H1 (cell line): ENCODE measurements around the gene TTC31. TPM values are rescaled to one million over a fixed set of nuclear protein-coding genes. Genes with fewer than 3 reads are reported as not detected.

Experiments
- CTCF ChIA-PET: fragments of 300-600 bp; sonication (Branson Sonifier 250); formaldehyde crosslinking; loops from one replicate; lab custom pipeline; 2021; ENCODE audit not compliant: partially characterized antibody; lab: Charles Lee
- POLR2A ChIA-PET: fragments of 300-600 bp; sonication (Branson Sonifier 250); formaldehyde crosslinking; loops from one replicate; lab custom pipeline; 2021; ENCODE audit warnings: inconsistent platforms; ENCODE audit not compliant: partially characterized antibody; lab: Charles Lee
- DNase-seq, 2 experiments: peaks; one replicate each; pipeline versions ENCODE4 v3.0.0 to v3.0.0-alpha.2; 2010 to 2022; ENCODE audit warnings: low spot score in 2 of 2, low read depth in 1 of 2, mixed read lengths in 1 of 2
- FAIRE-seq: peaks from 2 replicates; lab custom pipeline; 2011; peaks lifted over from hg19 to GRCh38; lab: Jason Lieb, UNC
- H2AFZ ChIP-seq: 2 replicates; pipeline ENCODE4 v1.8.1; 2012; ENCODE audit warnings: low read length, inconsistent platforms
- H2AK5ac ChIP-seq: 2 replicates; pipeline ENCODE4 v1.6.1; 2013; ENCODE audit warnings: low read depth, low read length
- H2BK120ac ChIP-seq: replicated peaks from 2 replicates; pipeline ENCODE3; 2013; ENCODE audit warnings: low read depth, low read length, inconsistent platforms
- H2BK12ac ChIP-seq: 2 replicates; pipeline ENCODE4 v1.6.1; 2013; ENCODE audit warnings: low read depth, low read length
- H2BK15ac ChIP-seq: 2 replicates; pipeline ENCODE4 v1.6.1; 2013; ENCODE audit warnings: low read length
- H2BK20ac ChIP-seq: 2 replicates; pipeline ENCODE4 v1.6.1; 2013; ENCODE audit warnings: low read length
- H2BK5ac ChIP-seq: 2 replicates; pipeline ENCODE4 v1.6.1; 2013; ENCODE audit warnings: low read depth, low read length
- H3K14ac ChIP-seq: 2 replicates; pipeline ENCODE4 v1.6.1; 2013; ENCODE audit warnings: inconsistent platforms; ENCODE audit not compliant: insufficient read length
- H3K18ac ChIP-seq: 2 replicates; pipeline ENCODE4 v1.6.1; 2013; ENCODE audit warnings: low read length; ENCODE audit errors: extremely low read depth
- H3K23ac ChIP-seq: 2 replicates; pipeline ENCODE4 v1.6.1; 2013; ENCODE audit warnings: inconsistent platforms; ENCODE audit not compliant: insufficient read length
- H3K23me2 ChIP-seq: 2 replicates; pipeline ENCODE4 v1.6.1; 2013; ENCODE audit warnings: low read depth, low read length
- H3K27ac ChIP-seq: 2 replicates; pipeline ENCODE4 v1.6.1; 2011; ENCODE audit warnings: low read depth, low read length, inconsistent platforms
- H3K27me3 ChIP-seq, 4 experiments: replicated peaks in 1 of 4; 1 replicate in 1 of 4; 2 replicates in 3 of 4; pipeline versions ENCODE4 v1.6.1 to v1.8.1; 2011 to 2013; ENCODE audit warnings: low read length in 3 of 4, mild to moderate bottlenecking in 3 of 4, inconsistent platforms in 2 of 4, mixed read lengths in 2 of 4, moderate library complexity in 1 of 4; ENCODE audit not compliant: control insufficient read depth in 3 of 4, insufficient read depth in 3 of 4; ENCODE audit errors: extremely low read depth in 1 of 4
- H3K36me3 ChIP-seq, 4 experiments: 2 replicates each; pipeline versions ENCODE4 v1.6.1 to v1.8.1; 2011 to 2013; ENCODE audit warnings: mild to moderate bottlenecking in 4 of 4, low read length in 3 of 4, moderate library complexity in 2 of 4, control low read depth in 1 of 4, inconsistent platforms in 1 of 4; ENCODE audit not compliant: insufficient read depth in 4 of 4, control insufficient read depth in 2 of 4
- H3K4ac ChIP-seq: replicated peaks from 2 replicates; pipeline ENCODE3; 2013; ENCODE audit warnings: low read length, low read depth, mixed read lengths, inconsistent platforms; ENCODE audit not compliant: insufficient read length
- H3K4me1 ChIP-seq, 4 experiments: replicated peaks in 1 of 4; 1 replicate in 1 of 4; 2 replicates in 3 of 4; pipeline versions ENCODE4 v1.6.1 to v1.8.1; 2011 to 2013; ENCODE audit warnings: low read length in 3 of 4, inconsistent platforms in 2 of 4, mixed read lengths in 1 of 4; ENCODE audit not compliant: insufficient read depth in 4 of 4, control insufficient read depth in 3 of 4
- H3K4me2 ChIP-seq, 2 experiments: 2 replicates each; pipeline versions ENCODE4 v1.6.1 to v1.8.1; 2011 to 2013; ENCODE audit warnings: low read depth in 2 of 2, low read length in 2 of 2, control low read depth in 1 of 2, inconsistent platforms in 1 of 2, mild to moderate bottlenecking in 1 of 2; ENCODE audit not compliant: insufficient read depth in 1 of 2
- H3K4me3 ChIP-seq, 4 experiments: fragments of 200-600, 300-600 bp in 1 of 4; sonication (generic), shearing (Covaris generic), sonication (Bioruptor Twin) in 1 of 4; 2 replicates each; pipeline versions ENCODE4 v1.5.1 to v1.8.1; 2011 to 2016; ENCODE audit warnings: low read length in 4 of 4, low read depth in 3 of 4, control low read depth in 2 of 4, inconsistent platforms in 2 of 4, mild to moderate bottlenecking in 2 of 4, mixed read lengths in 1 of 4, moderate library complexity in 1 of 4; ENCODE audit not compliant: insufficient read depth in 2 of 4; ENCODE audit errors: extremely low read depth in 1 of 4
- H3K56ac ChIP-seq: replicated peaks from 2 replicates; pipeline ENCODE3; 2013; ENCODE audit warnings: low read depth, mild to moderate bottlenecking, mixed read lengths, low read length, inconsistent platforms; ENCODE audit not compliant: insufficient read length
- H3K79me1 ChIP-seq: 2 replicates; pipeline ENCODE4 v1.6.1; 2013; ENCODE audit warnings: low read depth, low read length, control low read depth
- H3K79me2 ChIP-seq, 2 experiments: 2 replicates each; pipeline versions ENCODE4 v1.6.1 to v1.8.1; 2012 to 2013; ENCODE audit warnings: low read length in 2 of 2, mild to moderate bottlenecking in 2 of 2, inconsistent platforms in 1 of 2; ENCODE audit not compliant: insufficient read depth in 2 of 2, control insufficient read depth in 1 of 2
- H3K9ac ChIP-seq, 4 experiments: replicated peaks in 1 of 4; 1 replicate in 1 of 4; 2 replicates in 3 of 4; pipeline versions ENCODE4 v1.6.1 to v1.8.1; 2011 to 2013; ENCODE audit warnings: low read depth in 3 of 4, low read length in 3 of 4, control low read depth in 2 of 4, mild to moderate bottlenecking in 2 of 4, moderate library complexity in 2 of 4, inconsistent platforms in 1 of 4; ENCODE audit errors: extremely low read depth in 1 of 4
- H3K9me3 ChIP-seq, 2 experiments: 2 replicates each; pipeline versions ENCODE4 v1.6.1 to v1.8.1; 2012 to 2013; ENCODE audit warnings: mild to moderate bottlenecking in 2 of 2, moderate library complexity in 2 of 2, control low read depth in 1 of 2, inconsistent platforms in 1 of 2, low read depth in 1 of 2, low read length in 1 of 2, mixed read lengths in 1 of 2; ENCODE audit not compliant: insufficient read depth in 2 of 2
- H4K20me1 ChIP-seq, 2 experiments: replicated peaks in 1 of 2; 2 replicates each; pipeline versions ENCODE3 to v1.8.1; 2011 to 2013; ENCODE audit warnings: inconsistent platforms in 2 of 2, low read length in 2 of 2, mild to moderate bottlenecking in 1 of 2; ENCODE audit not compliant: insufficient read depth in 2 of 2, control insufficient read depth in 1 of 2
- H4K5ac ChIP-seq: 2 replicates; pipeline ENCODE4 v1.6.1; 2013; ENCODE audit warnings: low read length, low read depth, mixed read lengths, inconsistent platforms; ENCODE audit not compliant: insufficient read length
- H4K8ac ChIP-seq: 2 replicates; pipeline ENCODE4 v1.8.0; 2013; ENCODE audit warnings: mild to moderate bottlenecking, moderate library complexity, low read length, inconsistent platforms; ENCODE audit not compliant: insufficient read depth; ENCODE audit errors: extremely low read depth
- H4K91ac ChIP-seq: replicated peaks from 2 replicates; pipeline ENCODE3; 2013; ENCODE audit warnings: low read length, mixed read lengths, inconsistent platforms; ENCODE audit not compliant: insufficient read length
- BCL11A ChIP-seq, 2 experiments: IDR thresholded peaks; one replicate each; pipeline ENCODE4 v1.6.1; 2011; ENCODE audit warnings: low read depth in 2 of 2, low read length in 2 of 2, mild to moderate bottlenecking in 2 of 2
- CBX5 ChIP-seq: fragments of 300-800, 300-1000 bp; sonication (generic); IDR thresholded peaks from 2 replicates; pipeline ENCODE4 v1.7.1; 2016; ENCODE audit warnings: antibody characterized with exemption, low read length, low read depth
- CHD2 ChIP-seq: IDR thresholded peaks from 2 replicates; pipeline ENCODE4 v1.6.1; 2012; ENCODE audit warnings: low read length, improper control_type of control experiment
- FOSL1 ChIP-seq: IDR thresholded peaks from 2 replicates; pipeline ENCODE4 v1.6.1; 2011; ENCODE audit warnings: mild to moderate bottlenecking, low read depth, low read length, moderate library complexity; ENCODE audit not compliant: insufficient read depth
- NANOG ChIP-seq: IDR thresholded peaks from 2 replicates; pipeline ENCODE4 v1.6.1; 2011; ENCODE audit warnings: low read length, low read depth, mild to moderate bottlenecking, inconsistent platforms; ENCODE audit not compliant: insufficient read depth, poor library complexity, severe bottlenecking
- POLR2AphosphoS5 ChIP-seq: IDR thresholded peaks from 2 replicates; pipeline ENCODE4 v1.6.1; 2011; ENCODE audit warnings: low read depth, low read length
- RBBP5 ChIP-seq: IDR thresholded peaks from 2 replicates; pipeline ENCODE4 v1.7.1; 2012; ENCODE audit warnings: low read depth, mild to moderate bottlenecking, inconsistent platforms, low read length, moderate library complexity, borderline replicate concordance
- RNF2 ChIP-seq: fragments of 200-900, 300-1000 bp; sonication (generic); IDR thresholded peaks from 2 replicates; pipeline ENCODE4 v1.7.1; 2016; ENCODE audit warnings: borderline replicate concordance, low read depth, mild to moderate bottlenecking, antibody characterized with exemption, low read length; ENCODE audit not compliant: poor library complexity, severe bottlenecking; ENCODE audit errors: missing control alignments
- SP4 ChIP-seq: IDR thresholded peaks from 2 replicates; pipeline ENCODE4 v1.6.1; 2012; ENCODE audit warnings: low read length, inconsistent platforms
- SRF ChIP-seq: IDR thresholded peaks from 2 replicates; pipeline ENCODE4 v1.6.1; 2011; ENCODE audit warnings: mild to moderate bottlenecking, low read depth, low read length, moderate library complexity
- TAF1 ChIP-seq: IDR thresholded peaks from 2 replicates; pipeline ENCODE4 v1.6.1; 2011; ENCODE audit warnings: mild to moderate bottlenecking, low read depth, low read length
- WGBS, 2 experiments: shearing (Covaris generic) in 1 of 2; methylation state at CpG; one replicate each; pipeline versions ENCODE4 v1.1.6 to v1.1.7; 2013 to 2015; ENCODE audit warnings: low lambda C conversion rate in 2 of 2, mixed read lengths in 2 of 2, inconsistent platforms in 1 of 2, low coverage in 1 of 2, missing lambda C conversion rate in 1 of 2; ENCODE audit not compliant: insufficient replicate concordance in 2 of 2, insufficient coverage in 1 of 2, insufficient read length in 1 of 2; ENCODE audit errors: extremely low coverage in 1 of 2, missing lambda C conversion rate in 1 of 2; 5-methylcytosine and 5-hydroxymethylcytosine counted together
- polyA plus RNA-seq, 7 experiments: library from polyadenylated mRNA; depleted of rRNA in 3 of 7; stranded (reverse) in 5 of 7; unstranded in 2 of 7; fragments of >200 nt in 5 of 7; fragments of 200-250 nt in 2 of 7; gene quantifications; 1 replicate in 5 of 7; 2 replicates in 1 of 7; 4 replicates in 1 of 7; pipeline versions ENCODE4 v1.2.1 to v1.2.3, GENCODE V29; 2011 to 2013; ENCODE audit warnings: missing spikeins in 2 of 7, mixed read lengths in 2 of 7
- total RNA-seq: library from RNA; stranded (reverse); fragmentation: NEBNext Ultra II Directional; extraction: Animal tissue kit (Norgen Biotek cat#: 25700); gene quantifications from 2 replicates; pipeline ENCODE4 v1.2.1, GENCODE V29; 2021

TTC31 gene
- total and polyA plus RNA-seq, 2 of the 8 experiments (the other 6 are each of a cell fraction or from before 2014, with no cell fraction given): 28.8 to 29.9 TPM

DNA sequence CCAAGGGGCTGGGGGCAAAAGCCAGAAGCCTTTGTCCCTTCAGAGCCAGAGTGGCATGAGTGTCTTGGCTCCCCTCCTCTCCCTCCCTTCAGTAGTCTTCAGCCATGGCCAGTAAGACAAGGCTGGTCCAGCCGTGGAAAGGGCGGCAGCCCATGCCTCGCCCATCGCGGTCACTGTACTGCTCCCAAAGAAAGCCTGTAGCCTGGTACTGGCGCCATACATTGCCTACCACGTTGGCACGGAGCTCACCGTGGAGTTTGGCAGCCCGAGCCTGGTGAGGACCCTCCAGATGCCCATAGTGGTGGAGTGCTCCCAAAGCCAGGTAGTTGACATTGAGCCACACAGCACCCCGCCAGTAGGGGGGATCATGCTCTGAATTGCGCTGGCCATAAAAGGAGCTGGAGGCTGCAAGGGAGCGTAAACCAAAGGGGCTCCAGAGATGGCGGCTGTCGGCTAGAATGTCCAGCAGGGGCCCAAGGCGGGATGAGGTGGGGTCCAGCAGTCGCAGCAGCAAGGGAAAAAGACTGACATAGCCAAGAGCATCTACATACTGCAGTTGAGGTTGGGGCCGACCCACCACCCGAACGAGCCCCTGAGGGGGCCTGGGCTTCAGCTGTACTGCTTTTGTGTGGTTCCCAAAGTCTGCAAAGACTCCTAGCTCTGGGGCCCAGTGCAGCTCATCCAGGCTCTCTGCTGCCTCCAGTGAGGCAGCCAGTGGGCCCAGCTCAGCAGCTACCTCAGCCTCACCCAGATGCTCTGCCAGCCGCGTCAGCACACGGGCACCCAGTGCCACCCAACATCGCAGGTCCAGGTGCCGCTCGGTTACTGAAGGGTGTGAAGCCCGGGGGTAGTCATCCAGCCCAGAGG, 21.5 kb upstream of the TTC31 start:
- ChIA-PET CTCF (interaction anchor here (0.6 to 10.5 kb wide), 18 partner anchors 10 to 336 kb away, joined by 3 to 86 read pairs (median 3); partner anchors contain the start of genes CCDC142, M1AP, MRPL53 and TTC31), POLR2A (interaction anchor here (0.7 to 10.5 kb wide), 7 partner anchors 12 to 46 kb away, joined by 3 to 89 read pairs (median 3); partner anchors contain the start of genes CCDC142, MRPL53, PCGF1 and RTKN)
- 90% methylated on average over 27 of the region's 27 CpGs; no CpG with 5 or more reads in 1 of the 2 experiments for WGBS, 2 experiments
- Histone ChIP-seq H3K4me1 (peaks cover 0 to 6% (median 2%) of the 10 kb centered on the region in 4 experiments; a peak in 4 of 7 replicates), H3K4ac (no peak overlapping the region), H2BK120ac (no peak overlapping the region), H3K27me3 (no peaks in the 10 kb centered on the region), H4K8ac (peak overlapping the region; percentile 54; the same call in 1 of the 2 replicates), H3K4me2 (no peak overlapping the region), H3K56ac (no peak overlapping the region), H2BK5ac (no peak overlapping the region; the same call in 1 of the 2 replicates), H4K20me1 (no peaks in the 10 kb centered on the region), H3K36me3 (peaks cover 0 to 12% (median 2%) of the 10 kb centered on the region in 4 experiments; a peak in 4 of 8 replicates), H2BK20ac (no peak overlapping the region), H3K9me3 (no peaks in the 10 kb centered on the region), H3K4me3 (no peak overlapping the region), H3K79me1 (no peaks in the 10 kb centered on the region; the same call in none of the 2 replicates), H3K9ac (no peak overlapping the region), H3K23ac (no peak overlapping the region), H3K14ac (no peak overlapping the region), H2BK15ac (no peak overlapping the region), H2AFZ (no peak overlapping the region), H3K23me2 (peaks cover 21% of the 10 kb centered on the region), H4K91ac (no peak overlapping the region), H3K27ac (no peak overlapping the region), H2BK12ac (no peak overlapping the region), H3K79me2 (peaks cover 0 to 10% of the 10 kb centered on the region in 2 experiments; a peak in 1 of 4 replicates), H3K18ac (no peak overlapping the region), H4K5ac (no peak overlapping the region), H2AK5ac (no peak overlapping the region)
- FAIRE-seq (no peak), DNase-seq (peak in 1 of 2 experiments; percentile 78)
- TF ChIP-seq SP4: no peak
- TF ChIP-seq CBX5: no peak
- no peak for TF ChIP-seq RNF2
- TF ChIP-seq POLR2AphosphoS5: no peak
- no peak for TF ChIP-seq TAF1
- TF ChIP-seq RBBP5: no peak
- TF ChIP-seq FOSL1: no peak
- no peak for TF ChIP-seq NANOG
- no peak for TF ChIP-seq BCL11A (IDR thresholded peaks at IDR 0.05; ENCODE audit: low read depth in 2 of 2, low read length in 2 of 2)
- no peak for TF ChIP-seq CHD2
- TF ChIP-seq SRF: peak; percentile 82
